HG03045 (cell line): ENCODE data around the gene CAMK2A.

Experiments used
- ATAC-seq: cut with Tn5 transposase; IDR thresholded peaks from one replicate; pipeline ENCODE4 v1.9.1; 2021; ENCODE audit warnings: mild to moderate bottlenecking, moderate library complexity; ENCODE audit not compliant: unreplicated experiment

CAMK2A gene

GRCh38 chr5:150175076-150175475 is 114.5 kb downstream of the CAMK2A start:
- no peak for ATAC-seq

GRCh38 chr5:150174285-150174684 is 115.3 kb downstream of the CAMK2A start:
- no peak for ATAC-seq

GRCh38 chr5:150173161-150173560 is 116.4 kb downstream of the CAMK2A start:
- no peak for ATAC-seq

- ATAC-seq = no peak
These were observed 117.0 kb downstream of the CAMK2A start for GRCh38 chr5:150172556-150172955.

- no peak for ATAC-seq
These were observed 117.4 kb downstream of the CAMK2A start for GRCh38 chr5:150172145-150172544.
